Measurements from ENCODE around the gene GOLGA6B.
"Not testable (repeated sequence)": the region's sequence is repeated elsewhere in the genome, so short reads cannot be mapped to it uniquely, and the experiment has no call there.

The GOLGA6B gene

GRCh38 chr15:72663931-72664330 is 9.4 kb downstream of the GOLGA6B start:
- not testable (repeated sequence) for DNase-seq (ENCODE audit: low spot score)

- DNase-seq (ENCODE audit: low spot score), result not testable (repeated sequence)
Measured at GRCh38 chr15:72665706-72666105, 11.2 kb downstream of the GOLGA6B start.

GRCh38 chr15:72669803-72670202 is 15.3 kb downstream of the GOLGA6B start:
- not testable (repeated sequence) for DNase-seq (ENCODE audit: low spot score)

GRCh38 chr15:72670656-72671352 is 16.3 kb downstream of the GOLGA6B start:
- DNase-seq (ENCODE audit: low spot score), result peak; percentile 75

GRCh38 chr15:72671525-72671924 is 17.0 kb downstream of the GOLGA6B start:
- no peak for DNase-seq (ENCODE audit: low spot score)

- no peak for DNase-seq (ENCODE audit: low spot score)
Measured at GRCh38 chr15:72676838-72677237, 22.3 kb downstream of the GOLGA6B start.

GRCh38 chr15:72680931-72681330 is 26.4 kb downstream of the GOLGA6B start:
- no peak for DNase-seq (ENCODE audit: low spot score)

- no peak for DNase-seq (ENCODE audit: low spot score)
Measured at GRCh38 chr15:72682772-72683171, 28.3 kb downstream of the GOLGA6B start.

- DNase-seq (ENCODE audit: low spot score), result no peak
Measured at GRCh38 chr15:72685301-72685924, 30.9 kb downstream of the GOLGA6B start.

GRCh38 chr15:72685925-72686794 is 31.7 kb downstream of the GOLGA6B start, which contains the start of the genes BBS4 and HIGD2B:
TSS of gene BBS4 (plus strand) at chr15:72686207. CDS start at chr15:72686228, 21 bp downstream.
TSS of gene HIGD2B (minus strand) at chr15:72686182. CDS start at chr15:72676374, 9,808 bp downstream.
- peak; percentile 93 for DNase-seq (ENCODE audit: low spot score)

GRCh38 chr15:72688697-72689096 is 34.2 kb downstream of the GOLGA6B start:
- DNase-seq (ENCODE audit: low spot score), result no peak

GRCh38 chr15:72690938-72691337 is 36.4 kb downstream of the GOLGA6B start:
- DNase-seq (ENCODE audit: low spot score), result no peak

- DNase-seq (ENCODE audit: low spot score), result no peak
Measured at GRCh38 chr15:72698938-72699337, 44.4 kb downstream of the GOLGA6B start.

- no peak for DNase-seq (ENCODE audit: low spot score)
Measured at GRCh38 chr15:72700076-72700475, 45.6 kb downstream of the GOLGA6B start.

GRCh38 chr15:72706266-72706665 is 51.8 kb downstream of the GOLGA6B start:
- DNase-seq (ENCODE audit: low spot score), result no peak

GRCh38 chr15:72708551-72709303 is 54.2 kb downstream of the GOLGA6B start:
- not testable (repeated sequence) for DNase-seq (ENCODE audit: low spot score)
